BJ (cell line): ENCODE results near the gene TEX53. TPM values are rescaled to one million over a fixed set of nuclear protein-coding genes. Genes with fewer than 3 reads are reported as not detected.

Experiments
- CTCF ChIA-PET: fragments of 350-600 bp; formaldehyde crosslinking; extraction: SDS; loops from one replicate; lab custom pipeline; 2021; ENCODE audit warnings: antibody characterized with exemption, inconsistent platforms; lab: Yijun Ruan, JAX
- POLR2A ChIA-PET: fragments of 300-600 bp; sonication (Branson Sonifier 250); formaldehyde crosslinking; extraction: SDS; loops from one replicate; lab custom pipeline; 2021; ENCODE audit warnings: antibody characterized with exemption; lab: Charles Lee
- DNase-seq: peaks from one replicate; pipeline ENCODE4 v3.0.0-alpha.2; 2011; ENCODE audit warnings: low read depth
- H3K27me3 ChIP-seq: 2 replicates; pipeline ENCODE4 v1.6.0; 2011; ENCODE audit warnings: low read length; ENCODE audit not compliant: control insufficient read depth, insufficient read depth
- H3K36me3 ChIP-seq: 2 replicates; pipeline ENCODE4 v1.5.1; 2011; ENCODE audit warnings: low read length; ENCODE audit not compliant: control insufficient read depth, insufficient read depth
- H3K4me3 ChIP-seq: 2 replicates; pipeline ENCODE4 v1.5.1; 2011; ENCODE audit warnings: low read depth, mild to moderate bottlenecking, control low read depth, low read length
- CTCF ChIP-seq: IDR thresholded peaks from 2 replicates; pipeline ENCODE4 v1.5.1; 2011; ENCODE audit warnings: low read depth, mild to moderate bottlenecking, control low read depth, inconsistent platforms, low read length, moderate library complexity; ENCODE audit not compliant: insufficient read depth
- polyA plus RNA-seq: library from polyadenylated mRNA; depleted of rRNA; stranded (reverse); fragments of >200 nt; gene quantifications from 2 replicates; pipeline ENCODE4 v1.2.3, GENCODE V29; 2011

TEX53 gene
- polyA plus RNA-seq, 1 experiment: not detected

- H3K36me3 ChIP-seq: 0 out of 2 replicates have a peak, but pooled peaks cover 1% of the 10 kb centered on the region
- ChIA-PET CTCF (interaction anchor here (0.6 to 1.4 kb wide), 4 partner anchors 9 to 393 kb away, joined by 3 to 5 read pairs (median 4); partner anchors contain the start of gene TMEM268), POLR2A (no interaction called here)
- H3K4me3 ChIP-seq: no peak overlapping the region
- DNase-seq: no peak
- TF ChIP-seq CTCF: no peak
- H3K27me3 ChIP-seq: no peaks in the 10 kb centered on the region
These were observed 36.0 kb downstream of the TEX53 start for GRCh38 chr9:114621561-114621960.

GRCh38 chr9:114619191-114619761 lies 38.3 kb downstream of the TEX53 start:
- Histone ChIP-seq H3K27me3 (no peaks in the 10 kb centered on the region), H3K4me3 (no peak overlapping the region), H3K36me3 (no peaks in the 10 kb centered on the region)
- POLR2A ChIA-PET: no interaction called here
- TF ChIP-seq CTCF: no peak
- CTCF ChIA-PET: interaction anchor here (1.3 to 1.4 kb wide), 2 partner anchors 9 to 62 kb away, joined by 3 to 4 read pairs; partner anchors contain the start of gene TEX48
- no peak for DNase-seq

GRCh38 chr9:114616684-114617520 lies 40.7 kb downstream of the TEX53 start:
- DNase-seq: no peak
- Histone ChIP-seq H3K27me3 (no peaks in the 10 kb centered on the region), H3K36me3 (no peaks in the 10 kb centered on the region; the same call in 1 of the 2 replicates), H3K4me3 (no peak overlapping the region)
- ChIA-PET CTCF (interaction anchor here (0.9 to 1.6 kb wide), 4 partner anchors 9 to 36 kb away, joined by 3 to 5 read pairs (median 3); no protein-coding TSS in a partner anchor), POLR2A (no interaction called here)
- no peak for TF ChIP-seq CTCF

- H3K27me3 ChIP-seq: no peaks in the 10 kb centered on the region
- H3K36me3 ChIP-seq: no peaks in the 10 kb centered on the region; the same call in 1 of the 2 replicates
- ChIA-PET CTCF (interaction anchor here (0.6 kb wide), 1 partner anchor 321 kb away, joined by 3 read pairs; no protein-coding TSS in a partner anchor), POLR2A (no interaction called here)
- TF ChIP-seq CTCF: no peak
- DNase-seq: no peak
- H3K4me3 ChIP-seq: no peak overlapping the region
These were observed 43.2 kb downstream of the TEX53 start for GRCh38 chr9:114614373-114614772.

GRCh38 chr9:114613919-114614318 lies 43.7 kb downstream of the TEX53 start:
- CTCF ChIA-PET: interaction anchor here (0.6 kb wide), 1 partner anchor 321 kb away, joined by 3 read pairs; no protein-coding TSS in a partner anchor
- Histone ChIP-seq H3K4me3 (no peak overlapping the region), H3K27me3 (no peaks in the 10 kb centered on the region), H3K36me3 (no peaks in the 10 kb centered on the region; the same call in 1 of the 2 replicates)
- POLR2A ChIA-PET: no interaction called here
- no peak for TF ChIP-seq CTCF
- DNase-seq: no peak
